Tibial artery (tissue), 4 donors: ENCODE measurements around the gene IL17F.

Source experiments
- DNase-seq, 2 donors: peaks; one replicate each; pipeline ENCODE4 v3.0.0-alpha.2; 2019
- H3K27ac ChIP-seq, 2 donors: fragments of 200-600 bp; sonication (generic) in 1 of 2; 1 replicate in 1 of 2; 2 replicates in 1 of 2; pipeline ENCODE4 v1.5.1; 2018 to 2019; ENCODE audit warnings: mild to moderate bottlenecking in 1 of 2
- H3K27me3 ChIP-seq, 2 donors: fragments of 200-600 bp; sonication (generic) in 1 of 2; one replicate each; pipeline versions ENCODE4 v1.5.1 to v1.6.0; 2016 to 2019
- H3K36me3 ChIP-seq, 3 donors: fragments of 200-600 bp; sonication (generic) in 2 of 3; one replicate each; pipeline ENCODE4 v1.5.1; 2016 to 2019; ENCODE audit warnings: mild to moderate bottlenecking in 2 of 3
- H3K4me1 ChIP-seq, 4 donors: fragments of 200-600 bp; sonication (generic) in 2 of 4; 1 replicate in 3 of 4; 2 replicates in 1 of 4; pipeline ENCODE4 v1.5.1; 2016 to 2019
- H3K4me3 ChIP-seq, 2 donors: fragments of 200-600 bp; sonication (generic) in 1 of 2; 1 replicate in 1 of 2; 2 replicates in 1 of 2; pipeline ENCODE4 v1.5.1; 2018 to 2019; ENCODE audit warnings: mild to moderate bottlenecking in 2 of 2
- H3K9me3 ChIP-seq, 3 donors: fragments of 200-600 bp; sonication (generic) in 1 of 3; one replicate each; pipeline ENCODE4 v1.5.1; 2016 to 2019
- intact Hi-C: fragments of 100-400 bp; cut with DNase I; formaldehyde crosslinking; loops from one replicate; pipeline ENCODE4 v1.15.0; 2023; ENCODE audit warnings: low total_unique reads
- TF ChIP-seq, protein P1 (sequence below), 2 experiments: fragments of 200-600 bp in 1 of 2; fragments of 450-650 bp in 1 of 2; IDR thresholded peaks; one replicate each; pipeline ENCODE4 v1.5.1; 2017 to 2019; ENCODE audit warnings: antibody characterized with exemption in 2 of 2, mild to moderate bottlenecking in 1 of 2, moderate library complexity in 1 of 2

Gene IL17F

DNA sequence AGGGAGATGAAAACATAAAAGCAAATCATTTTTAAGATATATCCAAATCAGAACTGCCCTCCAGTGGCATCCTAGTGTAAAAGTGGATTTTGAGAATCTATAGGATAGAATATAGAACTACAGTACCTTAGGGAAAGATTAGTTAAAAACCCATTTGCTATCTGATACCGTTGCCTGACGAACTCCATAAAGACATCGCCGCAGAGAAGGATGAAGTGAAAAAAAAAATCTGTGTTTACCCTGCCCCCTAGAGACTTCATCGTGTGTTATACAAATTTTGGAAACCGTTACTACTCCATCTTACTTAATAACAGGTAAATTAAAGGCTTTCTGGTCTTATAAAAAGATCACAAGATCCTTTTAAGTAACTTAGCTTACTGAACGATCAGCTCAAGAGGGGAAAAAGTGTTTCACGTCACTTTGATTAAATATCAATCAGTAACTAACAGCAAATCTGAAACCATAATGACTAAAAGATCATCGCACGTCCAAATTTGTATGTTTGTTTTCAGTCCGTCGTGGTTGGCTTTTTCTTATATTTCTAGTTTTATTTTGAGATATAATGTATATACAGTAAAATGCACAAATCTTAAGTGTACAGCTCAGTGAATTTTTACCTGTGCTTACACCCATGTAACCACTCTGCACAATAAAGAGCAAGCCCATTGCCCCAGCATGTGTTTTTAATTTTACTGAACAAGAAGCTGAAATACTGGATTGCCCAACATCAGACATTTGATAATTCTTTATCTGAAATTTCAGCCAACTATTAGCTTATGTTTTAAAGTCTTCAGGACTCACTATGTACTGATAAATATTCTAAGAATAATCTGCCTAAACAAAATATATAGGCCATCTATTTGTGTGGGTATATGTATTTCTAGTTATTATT lies 41.1 kb upstream of the IL17F start:
- Histone ChIP-seq H3K4me3 (peak overlapping the region; percentile 69 to 88), H3K4me1 (peaks cover 0 to 14% (median 8%) of the 10 kb centered on the region in 4 donors), H3K27me3 (no peaks in the 10 kb centered on the region), H3K9me3 (no peaks in the 10 kb centered on the region), H3K27ac (peak overlapping the region in 1 of 2 donors; percentile 33), H3K36me3 (peaks cover 18 to 24% (median 23%) of the 10 kb centered on the region in 3 donors)
- DNase-seq, result no peak
- TF ChIP-seq, protein P1, sequence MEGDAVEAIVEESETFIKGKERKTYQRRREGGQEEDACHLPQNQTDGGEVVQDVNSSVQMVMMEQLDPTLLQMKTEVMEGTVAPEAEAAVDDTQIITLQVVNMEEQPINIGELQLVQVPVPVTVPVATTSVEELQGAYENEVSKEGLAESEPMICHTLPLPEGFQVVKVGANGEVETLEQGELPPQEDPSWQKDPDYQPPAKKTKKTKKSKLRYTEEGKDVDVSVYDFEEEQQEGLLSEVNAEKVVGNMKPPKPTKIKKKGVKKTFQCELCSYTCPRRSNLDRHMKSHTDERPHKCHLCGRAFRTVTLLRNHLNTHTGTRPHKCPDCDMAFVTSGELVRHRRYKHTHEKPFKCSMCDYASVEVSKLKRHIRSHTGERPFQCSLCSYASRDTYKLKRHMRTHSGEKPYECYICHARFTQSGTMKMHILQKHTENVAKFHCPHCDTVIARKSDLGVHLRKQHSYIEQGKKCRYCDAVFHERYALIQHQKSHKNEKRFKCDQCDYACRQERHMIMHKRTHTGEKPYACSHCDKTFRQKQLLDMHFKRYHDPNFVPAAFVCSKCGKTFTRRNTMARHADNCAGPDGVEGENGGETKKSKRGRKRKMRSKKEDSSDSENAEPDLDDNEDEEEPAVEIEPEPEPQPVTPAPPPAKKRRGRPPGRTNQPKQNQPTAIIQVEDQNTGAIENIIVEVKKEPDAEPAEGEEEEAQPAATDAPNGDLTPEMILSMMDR (IDR thresholded peaks at IDR 0.05), result no peak
- intact Hi-C loops, result loop anchor here (10.0 kb wide), 1 partner anchor 309 kb away; no protein-coding TSS in a partner anchor

DNA sequence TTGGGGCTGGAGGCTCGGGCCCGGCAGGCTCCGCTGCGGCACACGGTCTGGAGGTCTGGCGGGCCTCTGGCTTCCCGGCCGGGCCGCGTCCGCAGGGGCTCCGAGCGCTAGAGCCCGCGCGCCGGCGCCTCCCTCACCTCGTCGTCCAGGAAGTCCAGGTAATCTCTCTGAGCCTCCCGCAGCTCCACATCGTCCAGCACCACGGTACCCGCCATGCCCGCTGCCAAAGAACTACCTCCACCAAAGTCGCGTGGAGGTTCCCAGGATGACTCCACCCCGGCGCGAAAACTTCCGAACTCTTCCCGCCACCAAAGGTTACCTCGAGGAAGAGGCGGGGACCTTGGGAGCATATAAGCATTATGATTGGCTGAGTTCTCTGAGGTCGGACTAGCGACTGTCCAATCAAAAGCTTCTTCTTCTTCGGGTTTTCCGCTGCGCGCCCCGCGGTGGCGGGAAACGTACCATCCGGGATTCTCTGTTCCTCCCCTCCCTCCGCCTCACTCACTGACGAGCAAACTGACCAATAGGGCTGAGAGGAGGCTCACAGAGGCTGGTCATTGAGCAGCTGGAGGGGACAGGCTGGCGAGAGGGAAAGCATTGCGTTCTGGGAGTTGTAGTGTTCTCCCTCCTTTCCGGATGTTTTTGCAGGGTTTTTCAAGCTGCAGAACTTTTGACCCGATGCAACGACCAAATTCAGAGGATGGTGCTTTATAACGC lies 40.3 kb upstream of the IL17F start, which contains the start of gene MCM3:
Gene MCM3 (minus strand): TSS at position 283 of the 717 bp plus-strand sequence. CDS start 68 bp downstream, at position 215.
- Histone ChIP-seq H3K4me1 (peaks cover 0 to 14% (median 8%) of the 10 kb centered on the region in 4 donors), H3K9me3 (no peaks in the 10 kb centered on the region), H3K36me3 (peaks cover 26 to 32% (median 30%) of the 10 kb centered on the region in 3 donors), H3K27ac (peak within 1 kb of the TSS; percentile 60 to 67), H3K4me3 (peak within 1 kb of the TSS; percentile 69 to 88), H3K27me3 (no peaks in the 10 kb centered on the region)
- DNase-seq, result peak; percentile 98 to 99
- TF ChIP-seq, protein P1 (IDR thresholded peaks at IDR 0.05), result peak; percentile 17 to 22
- intact Hi-C loops, result loop anchor here (5.0 to 10.0 kb wide), 4 partner anchors 78 to 383 kb away; partner anchors contain the start of gene PAQR8

- Histone ChIP-seq H3K27me3 (no peaks in the 10 kb centered on the region), H3K36me3 (peaks cover 31 to 36% (median 35%) of the 10 kb centered on the region in 3 donors), H3K9me3 (no peaks in the 10 kb centered on the region), H3K4me3 (peak overlapping the region; percentile 69 to 88), H3K4me1 (peaks cover 0 to 14% (median 8%) of the 10 kb centered on the region in 4 donors), H3K27ac (peak overlapping the region; percentile 60 to 67)
- TF ChIP-seq, protein P1 (IDR thresholded peaks at IDR 0.05), result no peak
- intact Hi-C loops, result loop anchor here (5.0 to 10.0 kb wide), 4 partner anchors 78 to 383 kb away; partner anchors contain the start of gene PAQR8
- peak in 1 of 2 donors; percentile 43 for DNase-seq
These were observed 39.8 kb upstream of the IL17F start for GRCh38 chr6:52284131-52284459.

GRCh38 chr6:52283111-52283510 lies 38.8 kb upstream of the IL17F start:
- Histone ChIP-seq H3K27me3 (no peaks in the 10 kb centered on the region), H3K4me1 (peaks cover 0 to 14% (median 8%) of the 10 kb centered on the region in 4 donors), H3K4me3 (peak overlapping the region in 1 of 2 donors; percentile 69), H3K27ac (no peak overlapping the region), H3K36me3 (peaks cover 38 to 46% (median 39%) of the 10 kb centered on the region in 3 donors), H3K9me3 (no peaks in the 10 kb centered on the region)
- no peak for DNase-seq
- intact Hi-C loops, result loop anchor here (5.0 to 10.0 kb wide), 4 partner anchors 79 to 384 kb away; partner anchors contain the start of gene PAQR8
- TF ChIP-seq, protein P1 (IDR thresholded peaks at IDR 0.05), result no peak

GRCh38 chr6:52276130-52276529 lies 31.8 kb upstream of the IL17F start:
- Histone ChIP-seq H3K27ac (no peak overlapping the region), H3K4me3 (no peak overlapping the region), H3K36me3 (peaks cover 84 to 95% (median 85%) of the 10 kb centered on the region in 3 donors), H3K27me3 (no peaks in the 10 kb centered on the region), H3K9me3 (no peaks in the 10 kb centered on the region), H3K4me1 (no peaks in the 10 kb centered on the region)
- intact Hi-C loops, result no loop called here
- TF ChIP-seq, protein P1 (IDR thresholded peaks at IDR 0.05), result no peak
- DNase-seq, result no peak
